GM18517 (cell line): Measurements from ENCODE around the gene AOC2.

Experiments
- ATAC-seq: cut with Tn5 transposase; IDR thresholded peaks from one replicate; pipeline ENCODE4 v1.9.1; 2021; ENCODE audit warnings: mild to moderate bottlenecking, moderate library complexity; ENCODE audit not compliant: unreplicated experiment

Gene AOC2, protein sequence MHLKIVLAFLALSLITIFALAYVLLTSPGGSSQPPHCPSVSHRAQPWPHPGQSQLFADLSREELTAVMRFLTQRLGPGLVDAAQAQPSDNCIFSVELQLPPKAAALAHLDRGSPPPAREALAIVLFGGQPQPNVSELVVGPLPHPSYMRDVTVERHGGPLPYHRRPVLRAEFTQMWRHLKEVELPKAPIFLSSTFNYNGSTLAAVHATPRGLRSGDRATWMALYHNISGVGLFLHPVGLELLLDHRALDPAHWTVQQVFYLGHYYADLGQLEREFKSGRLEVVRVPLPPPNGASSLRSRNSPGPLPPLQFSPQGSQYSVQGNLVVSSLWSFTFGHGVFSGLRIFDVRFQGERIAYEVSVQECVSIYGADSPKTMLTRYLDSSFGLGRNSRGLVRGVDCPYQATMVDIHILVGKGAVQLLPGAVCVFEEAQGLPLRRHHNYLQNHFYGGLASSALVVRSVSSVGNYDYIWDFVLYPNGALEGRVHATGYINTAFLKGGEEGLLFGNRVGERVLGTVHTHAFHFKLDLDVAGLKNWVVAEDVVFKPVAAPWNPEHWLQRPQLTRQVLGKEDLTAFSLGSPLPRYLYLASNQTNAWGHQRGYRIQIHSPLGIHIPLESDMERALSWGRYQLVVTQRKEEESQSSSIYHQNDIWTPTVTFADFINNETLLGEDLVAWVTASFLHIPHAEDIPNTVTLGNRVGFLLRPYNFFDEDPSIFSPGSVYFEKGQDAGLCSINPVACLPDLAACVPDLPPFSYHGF

GRCh38 chr17:42844271-42844670, at the start of gene AOC2:
TSS of gene AOC2 (plus strand) at chr17:42844580. CDS start at chr17:42844627, 47 bp downstream.
- ATAC-seq = no peak

DNA sequence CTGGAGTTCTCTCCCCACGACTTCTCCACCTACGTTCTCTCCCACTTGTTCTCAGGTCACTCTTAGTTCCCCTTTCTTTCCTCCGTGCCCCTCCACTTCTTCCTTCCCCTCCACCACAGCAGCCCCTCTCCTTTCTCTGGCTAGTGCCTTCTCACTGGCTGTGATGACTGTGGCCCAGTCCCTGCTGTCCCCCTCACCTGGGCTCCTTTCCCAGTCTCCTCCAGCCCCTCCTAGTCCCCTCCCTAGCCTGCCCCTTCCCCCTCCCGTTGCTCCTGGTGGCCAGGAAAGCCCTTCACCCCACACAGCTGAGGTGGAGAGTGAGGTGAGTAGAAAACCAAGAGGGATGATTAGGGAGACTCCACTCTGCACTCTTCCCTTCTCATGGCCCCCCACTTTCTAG, 49.3 kb upstream of the AOC2 start:
- no peak for ATAC-seq

GRCh38 chr17:42795465-42795864, 48.9 kb upstream of the AOC2 start:
- no peak for ATAC-seq

DNA sequence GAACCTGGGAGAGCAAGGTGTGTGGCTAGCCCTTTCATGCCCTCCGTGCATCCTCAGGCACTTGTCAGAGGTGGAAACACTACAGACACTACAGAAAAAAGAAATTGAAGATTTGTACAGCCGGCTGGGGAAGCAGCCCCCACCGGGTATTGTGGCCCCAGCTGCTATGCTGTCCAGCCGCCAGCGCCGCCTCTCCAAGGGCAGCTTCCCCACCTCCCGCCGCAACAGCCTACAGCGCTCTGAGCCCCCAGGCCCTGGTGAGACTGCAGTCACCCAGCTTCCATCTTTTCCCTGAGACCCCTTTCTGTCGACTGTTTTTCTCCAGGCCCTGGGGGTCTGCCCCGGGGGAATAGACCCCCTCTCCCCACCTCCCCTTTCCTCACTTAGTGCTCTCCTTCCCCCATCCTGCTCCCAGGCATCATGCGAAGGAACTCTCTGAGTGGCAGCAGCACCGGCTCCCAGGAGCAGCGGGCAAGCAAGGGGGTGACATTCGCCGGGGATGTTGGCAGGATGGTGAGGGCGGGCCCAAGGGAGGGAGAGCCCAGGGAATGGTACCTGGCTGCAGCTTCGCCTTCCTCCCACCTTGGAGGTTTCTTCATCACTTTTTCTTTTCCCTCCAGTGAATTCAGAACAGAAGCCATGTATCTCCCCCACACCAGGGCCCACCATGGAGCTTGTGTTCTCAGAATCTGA, 48.2 kb upstream of the AOC2 start:
- ATAC-seq = no peak

- no peak for ATAC-seq
These were observed 47.0 kb upstream of the AOC2 start for GRCh38 chr17:42797067-42798007.

DNA sequence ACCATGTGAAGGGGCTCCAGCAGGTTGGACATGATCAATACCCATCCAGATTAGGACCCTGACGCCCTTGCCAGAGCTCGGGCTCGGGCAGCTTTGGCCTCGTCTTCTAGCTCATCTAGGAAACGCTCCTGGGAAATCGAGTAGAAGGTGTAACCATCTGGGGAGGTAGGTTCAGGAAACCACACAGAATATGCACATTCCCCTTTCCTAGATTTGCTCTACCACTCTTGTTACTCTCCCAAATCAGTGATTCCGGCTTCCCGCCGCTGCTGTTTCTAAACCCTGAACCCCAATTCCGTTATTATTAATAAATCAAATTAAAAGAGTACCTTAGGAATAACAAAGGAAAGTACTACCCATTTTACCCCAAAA, 46.4 kb upstream of the AOC2 start:
- no peak for ATAC-seq

DNA sequence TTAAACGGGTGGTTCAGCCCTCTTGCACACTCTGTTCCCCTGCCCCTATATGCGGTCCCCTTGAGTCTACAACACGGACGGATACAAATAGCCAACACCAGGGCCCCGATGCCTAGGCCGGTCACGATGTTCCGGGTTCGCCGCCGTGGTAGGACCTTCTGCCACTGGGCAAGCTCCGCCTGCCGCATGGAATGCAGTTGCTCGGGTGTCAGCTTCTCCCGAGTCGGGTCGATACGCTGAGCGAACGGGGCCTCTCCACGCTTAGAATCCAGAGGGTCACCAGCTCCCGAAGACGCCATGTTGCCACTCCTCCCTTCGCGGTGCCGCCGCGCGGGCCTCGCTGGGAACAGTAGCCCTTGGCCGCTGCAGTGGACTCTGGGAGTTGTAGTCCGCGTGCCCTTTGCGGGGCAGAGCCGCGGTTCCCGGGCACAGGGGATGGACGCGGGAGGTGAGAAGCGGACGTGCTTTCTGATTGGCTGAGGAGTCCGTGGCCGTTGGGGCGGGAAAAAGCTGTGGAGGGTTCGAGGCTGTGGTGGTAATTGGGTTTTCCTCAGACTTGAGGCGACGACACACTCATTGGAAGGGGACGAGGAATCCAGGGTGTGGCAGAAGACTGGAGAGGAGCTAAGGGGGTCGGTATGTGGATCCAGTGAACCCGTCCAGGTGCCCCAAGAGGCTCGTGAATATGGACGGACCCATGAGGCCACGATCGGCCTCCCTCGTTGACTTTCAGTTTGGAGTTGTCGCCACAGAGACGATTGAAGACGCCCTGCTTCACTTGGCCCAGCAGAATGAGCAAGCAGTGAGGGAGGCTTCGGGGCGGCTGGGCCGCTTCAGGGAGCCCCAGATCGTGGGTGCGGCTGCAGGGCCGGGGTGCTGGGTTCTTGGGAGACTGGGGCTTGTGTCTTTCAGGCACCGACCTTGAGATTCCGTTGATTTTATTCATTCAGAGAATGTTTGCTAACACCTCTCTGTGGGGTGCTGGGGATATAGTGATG, 45.7 kb upstream of the AOC2 start, which contains the start of the genes CNTD1 and COA3:
Gene CNTD1 (plus strand): TSS at position 479 of the 998 bp plus-strand sequence. CDS start 207 bp downstream, at position 686.
Gene COA3 (minus strand): TSS at position 322 of the 998 bp plus-strand sequence. CDS start 23 bp downstream, at position 299.
- no peak for ATAC-seq

- ATAC-seq = no peak
These were observed 41.1 kb upstream of the AOC2 start for GRCh38 chr17:42803074-42803883.

DNA sequence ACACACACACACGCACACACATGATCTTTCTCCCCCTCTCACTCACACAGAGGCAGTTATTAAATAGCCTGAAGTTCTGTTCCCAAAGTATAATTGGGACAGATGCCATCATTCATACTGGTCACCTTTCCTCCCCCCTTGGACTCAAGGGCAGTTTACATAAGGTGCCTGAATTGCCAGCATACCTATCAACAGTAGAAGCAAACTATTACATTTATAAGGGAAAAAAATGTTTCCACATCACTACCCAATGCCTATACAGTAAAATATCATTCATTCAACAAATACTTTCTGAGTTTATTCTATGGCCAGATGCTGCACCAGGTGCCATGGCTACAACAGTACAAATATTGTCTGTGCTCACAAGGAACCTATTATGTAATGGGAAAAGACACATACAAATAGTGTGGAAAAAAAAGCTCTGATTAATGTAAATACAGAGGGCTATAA, 39.4 kb upstream of the AOC2 start:
- ATAC-seq = no peak

DNA sequence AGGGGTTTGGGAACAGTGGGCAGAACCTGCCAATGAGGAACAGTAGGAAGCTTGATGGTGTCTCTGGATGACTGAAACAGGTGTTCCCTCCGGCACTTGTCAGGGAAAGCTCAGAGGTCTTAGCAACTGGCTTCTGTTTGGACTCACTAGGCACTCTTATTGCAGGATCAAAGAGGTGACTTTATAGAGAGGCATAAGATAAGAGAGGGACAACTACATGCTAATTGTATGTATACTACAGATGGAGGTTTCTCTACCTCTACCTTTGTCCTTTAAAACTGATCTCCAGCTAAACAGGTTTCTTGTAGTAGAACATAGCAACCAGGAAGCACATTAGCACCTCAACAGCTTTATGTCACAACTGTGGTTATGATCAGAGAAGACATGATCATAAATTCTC, 38.1 kb upstream of the AOC2 start:
- no peak for ATAC-seq

GRCh38 chr17:42809250-42809649, 35.1 kb upstream of the AOC2 start:
- no peak for ATAC-seq

DNA sequence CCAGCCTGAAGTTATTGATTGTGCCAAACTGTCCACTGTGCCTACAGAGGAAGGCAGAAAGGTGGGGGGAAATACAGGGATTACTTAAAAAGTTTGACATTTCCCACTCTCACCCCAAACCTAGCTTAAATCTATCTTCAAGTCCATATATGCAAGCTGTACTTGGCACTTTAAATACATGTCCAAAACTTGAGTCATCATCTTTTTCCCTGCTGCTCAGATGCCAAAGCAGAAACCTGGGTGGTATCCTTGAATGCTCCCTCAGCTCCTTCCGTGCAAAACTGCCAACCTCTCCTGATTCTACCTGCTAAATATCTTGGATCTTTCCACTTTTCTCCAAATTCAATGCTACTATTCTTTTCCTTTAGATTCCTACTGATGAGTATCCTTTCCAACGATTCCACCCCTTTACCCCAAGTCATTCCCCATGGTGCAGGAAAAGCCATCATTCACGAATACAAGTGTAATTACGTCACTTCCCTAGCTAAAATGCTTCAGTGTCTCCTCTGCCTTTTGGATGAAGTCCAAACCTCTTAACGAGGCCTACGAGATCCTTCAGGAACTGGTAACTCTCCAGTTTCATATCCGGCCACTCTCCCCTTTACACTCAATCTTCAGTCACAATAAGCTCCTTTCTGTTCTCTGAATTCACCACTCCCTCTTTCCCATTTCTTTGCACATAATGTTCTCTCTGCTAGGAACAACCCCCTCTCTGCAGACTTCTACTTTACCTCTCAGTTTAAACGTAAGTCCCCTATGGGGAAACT, 29.6 kb upstream of the AOC2 start:
- ATAC-seq = no peak

DNA sequence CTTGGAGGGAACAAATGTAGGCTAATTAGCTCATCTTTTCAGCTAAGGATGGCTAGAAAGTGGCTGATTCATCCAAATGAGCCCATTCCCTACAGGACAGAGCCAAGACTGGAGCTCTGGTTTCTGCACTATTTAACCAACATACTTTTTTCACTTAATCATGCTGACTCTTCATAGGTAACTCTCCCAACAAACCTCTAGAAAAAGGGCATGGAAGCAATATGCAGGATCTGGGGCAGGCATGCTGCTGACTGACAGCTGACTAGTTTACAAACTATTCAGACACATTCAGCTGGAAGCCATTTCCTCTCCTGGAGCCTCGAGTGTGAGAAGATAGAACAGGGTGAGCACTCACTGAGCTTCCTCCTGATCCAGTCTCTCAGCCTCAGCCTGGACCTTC, 26.5 kb upstream of the AOC2 start:
- no peak for ATAC-seq

- ATAC-seq = no peak
These were observed 26.0 kb upstream of the AOC2 start for GRCh38 chr17:42818379-42818778.

DNA sequence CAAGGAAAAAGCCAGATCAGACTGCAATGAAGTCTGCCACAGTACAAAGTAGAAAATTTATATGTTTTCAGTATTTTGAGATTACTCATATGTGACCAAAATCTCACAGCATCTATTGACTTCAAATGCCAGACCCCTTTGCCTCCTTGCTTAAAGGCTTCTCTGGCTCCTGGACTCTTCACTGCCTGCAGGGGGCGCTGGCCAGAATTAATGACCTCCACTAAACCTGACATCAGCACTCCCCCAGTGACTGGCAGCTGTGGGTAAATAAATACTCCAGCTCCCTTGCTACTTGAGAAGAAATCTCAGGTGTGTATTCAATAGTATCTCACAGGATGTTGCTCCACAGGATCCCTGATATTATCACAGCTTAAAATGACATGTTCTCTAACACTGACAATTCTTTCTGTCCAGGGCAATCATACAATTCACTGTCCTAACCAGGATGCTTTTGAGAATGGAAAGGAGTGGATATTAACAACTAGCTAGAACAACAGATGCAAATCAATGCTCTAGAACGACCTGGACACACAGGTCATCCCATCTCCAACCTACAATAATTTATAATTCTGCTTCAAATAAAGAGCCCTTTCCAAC, 24.3 kb upstream of the AOC2 start:
- no peak for ATAC-seq

DNA sequence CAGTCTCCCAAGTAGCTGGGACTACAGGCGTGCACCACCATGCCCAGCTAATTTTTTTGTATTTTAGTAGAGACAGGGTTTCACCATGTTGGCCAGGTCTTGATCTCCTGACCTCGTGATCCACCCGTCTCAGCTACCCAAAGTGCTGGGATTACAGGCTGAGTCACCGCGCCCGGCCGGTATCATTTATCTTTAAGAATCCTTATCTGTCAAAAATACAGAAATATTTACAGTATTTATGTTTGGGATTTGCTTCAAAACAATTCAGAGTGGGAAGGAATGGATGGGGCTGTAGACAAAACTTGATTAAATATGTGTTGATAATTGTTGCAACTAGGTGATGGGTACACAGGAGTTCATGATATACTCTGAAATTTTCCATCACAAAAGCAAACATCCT, 23.2 kb upstream of the AOC2 start:
- ATAC-seq = no peak

DNA sequence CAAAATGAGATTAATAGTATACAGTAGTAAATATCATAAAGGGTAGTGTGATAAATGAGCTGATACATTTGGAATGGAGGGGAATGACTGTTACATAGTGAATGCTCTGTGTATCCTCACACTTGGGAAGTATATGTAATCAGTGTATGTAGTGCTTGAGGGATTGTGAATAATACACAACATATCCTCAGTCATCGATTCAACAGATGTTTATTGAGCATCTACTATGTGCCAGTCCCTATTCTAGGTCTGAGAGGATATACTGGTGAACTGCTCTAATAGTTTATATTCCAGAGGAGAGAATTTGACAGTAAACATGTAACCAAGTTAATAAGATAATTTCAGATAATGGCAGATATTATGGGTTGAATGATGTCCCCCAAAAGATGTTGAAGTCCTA, 16.9 kb upstream of the AOC2 start:
- ATAC-seq = no peak
